Stimulated activated CD4-positive, alpha-beta T cell treated with anti-CD3 and anti-CD28 coated beads, Interleukin-1b, Interleukin-23, amount 100 ng/mL, for 24 hours (primary cell): ENCODE results near the gene CDH6.
"Not testable (repeated sequence)": the region's sequence is repeated elsewhere in the genome, so short reads cannot be mapped to it uniquely, and the experiment has no call there.

Experiments used
- DNase-seq, 4 experiments: peaks; one replicate each; pipeline ENCODE4 v3.0.0-alpha.2; 2020; ENCODE audit warnings: low read depth in 4 of 4, low spot score in 1 of 4

The CDH6 gene

GRCh38 chr5:31328040-31328733 lies 134.7 kb downstream of the CDH6 start:
- no peak for DNase-seq

- no peak for DNase-seq
Measured at GRCh38 chr5:31329715-31330114, 136.2 kb downstream of the CDH6 start.

- DNase-seq: no peak
Measured at GRCh38 chr5:31332160-31332559, 138.7 kb downstream of the CDH6 start.

GRCh38 chr5:31333475-31333874 lies 140.0 kb downstream of the CDH6 start:
- DNase-seq: no peak

- no peak for DNase-seq
Measured at GRCh38 chr5:31334061-31334860, 140.8 kb downstream of the CDH6 start.

GRCh38 chr5:31335456-31335855 lies 142.0 kb downstream of the CDH6 start:
- no peak for DNase-seq

- no peak for DNase-seq
Measured at GRCh38 chr5:31343946-31344345, 150.5 kb downstream of the CDH6 start.

- DNase-seq: no peak
Measured at GRCh38 chr5:31346896-31347551, 153.5 kb downstream of the CDH6 start.

- no peak for DNase-seq
Measured at GRCh38 chr5:31347552-31347905, 154.0 kb downstream of the CDH6 start.

GRCh38 chr5:31350395-31350794 lies 156.9 kb downstream of the CDH6 start:
- no peak for DNase-seq

GRCh38 chr5:31355337-31355736 lies 161.9 kb downstream of the CDH6 start:
- DNase-seq: no peak

GRCh38 chr5:31357038-31357437 lies 163.6 kb downstream of the CDH6 start:
- DNase-seq: no peak

- DNase-seq: no peak
Measured at GRCh38 chr5:31359839-31360238, 166.4 kb downstream of the CDH6 start.

- no peak for DNase-seq
Measured at GRCh38 chr5:31361234-31361633, 167.7 kb downstream of the CDH6 start.

- DNase-seq: not testable (repeated sequence)
Measured at GRCh38 chr5:31361704-31362528, 168.4 kb downstream of the CDH6 start.

- DNase-seq: no peak
Measured at GRCh38 chr5:31362529-31362900, 169.0 kb downstream of the CDH6 start.

- no peak for DNase-seq
Measured at GRCh38 chr5:31362931-31363568, 169.6 kb downstream of the CDH6 start.

- DNase-seq: no peak
Measured at GRCh38 chr5:31364881-31365636, 171.6 kb downstream of the CDH6 start.

- no peak for DNase-seq
Measured at GRCh38 chr5:31365776-31366175, 172.3 kb downstream of the CDH6 start.

GRCh38 chr5:31366941-31367340 lies 173.5 kb downstream of the CDH6 start:
- DNase-seq: no peak
